Esophagus squamous epithelium (tissue), 4 donors: ENCODE measurements around the gene SIX4.

Experiments
- CTCF ChIP-seq, 6 experiments: fragments of 450-650 bp in 4 of 6; fragments of 200-600 bp in 2 of 6; sonication (generic) in 2 of 6; IDR thresholded peaks; one replicate each; pipeline ENCODE4 v1.5.1; 2016 to 2019; ENCODE audit warnings: antibody characterized with exemption in 6 of 6, mild to moderate bottlenecking in 4 of 6, moderate library complexity in 4 of 6
- POLR2A ChIP-seq, 4 donors: fragments of 450-650 bp; IDR thresholded peaks; one replicate each; pipeline ENCODE4 v1.6.1; 2017; ENCODE audit warnings: antibody characterized with exemption in 4 of 4, mild to moderate bottlenecking in 4 of 4, moderate library complexity in 3 of 4

GRCh38 chr14:60662982-60663381 is 61.2 kb downstream of the SIX4 start:
- TF ChIP-seq CTCF (IDR thresholded peaks at IDR 0.05) (no peak), POLR2A (IDR thresholded peaks at IDR 0.05) (no peak)
